KMS-11 (cell line): ENCODE data around the gene CEP78.

ENCODE experiments used
- H2AFZ ChIP-seq: fragments of 200-600 bp; sonication (generic); 2 replicates; pipeline ENCODE4 v1.6.1; 2016; ENCODE audit warnings: antibody characterized with exemption, mixed run types, low read depth
- H3K27ac ChIP-seq: fragments of 200-600 bp; sonication (generic); 2 replicates; pipeline ENCODE4 v1.6.1; 2016; ENCODE audit warnings: mild to moderate bottlenecking, mixed run types
- H3K27me3 ChIP-seq: fragments of 200-600 bp; sonication (generic); 2 replicates; pipeline ENCODE4 v1.6.1; 2017; ENCODE audit warnings: mild to moderate bottlenecking, low read depth, mixed run types, moderate library complexity; ENCODE audit not compliant: insufficient read depth
- H3K36me3 ChIP-seq: fragments of 200-600 bp; sonication (generic); 2 replicates; pipeline ENCODE4 v1.6.1; 2017; ENCODE audit warnings: mild to moderate bottlenecking, mixed run types; ENCODE audit not compliant: insufficient read depth
- H3K4me1 ChIP-seq: fragments of 200-600 bp; sonication (generic); 2 replicates; pipeline ENCODE4 v1.6.1; 2016; ENCODE audit warnings: mild to moderate bottlenecking, low read depth, mixed run types; ENCODE audit not compliant: poor library complexity, severe bottlenecking
- H3K4me2 ChIP-seq: fragments of 200-600 bp; sonication (generic); 2 replicates; pipeline ENCODE4 v1.7.0; 2016; ENCODE audit warnings: mild to moderate bottlenecking, mixed run types
- H3K4me3 ChIP-seq: fragments of 200-600 bp; sonication (generic); IDR thresholded peaks from 2 replicates; pipeline ENCODE4 v1.6.1; 2017; ENCODE audit warnings: low read depth, low read length, mixed read lengths; ENCODE audit not compliant: insufficient read depth
- H3K79me2 ChIP-seq: fragments of 200-600 bp; sonication (generic); 2 replicates; pipeline ENCODE4 v1.6.1; 2016; ENCODE audit warnings: low read depth, mixed run types; ENCODE audit not compliant: insufficient read depth
- H3K9ac ChIP-seq: fragments of 200-600 bp; sonication (generic); 2 replicates; pipeline ENCODE4 v1.6.1; 2016; ENCODE audit warnings: mild to moderate bottlenecking, mixed run types
- H4K20me1 ChIP-seq: fragments of 200-600 bp; sonication (generic); 2 replicates; pipeline ENCODE4 v1.6.1; 2016; ENCODE audit warnings: mild to moderate bottlenecking, mixed run types; ENCODE audit not compliant: insufficient read depth
- CTCF ChIP-seq: fragments of 200-600 bp; sonication (generic); conservative IDR thresholded peaks from 2 replicates; pipeline ENCODE4 v1.6.1; 2017; ENCODE audit warnings: low read depth, mild to moderate bottlenecking, antibody characterized with exemption, low read length, moderate library complexity, mixed read lengths

CEP78 gene

GRCh38 chr9:78306222-78307076 is 70.6 kb downstream of the CEP78 start:
- TF ChIP-seq CTCF = no peak
- H2AFZ ChIP-seq = no peak overlapping the region

GRCh38 chr9:78307360-78307759 is 71.5 kb downstream of the CEP78 start:
- H3K4me2 ChIP-seq = no peak overlapping the region
- no peaks in the 10 kb centered on the region for H3K79me2 ChIP-seq
- no peak overlapping the region for H3K4me3 ChIP-seq
- no peaks in the 10 kb centered on the region for H3K27me3 ChIP-seq
- H3K27ac ChIP-seq = no peak overlapping the region
- H3K4me1 ChIP-seq = no peaks in the 10 kb centered on the region
- no peak for TF ChIP-seq CTCF
- H3K9ac ChIP-seq = no peak overlapping the region
- no peak overlapping the region for H2AFZ ChIP-seq
- H4K20me1 ChIP-seq = no peaks in the 10 kb centered on the region
- no peaks in the 10 kb centered on the region for H3K36me3 ChIP-seq

More at GRCh38 chr9:78306222-78307076, 70.6 kb downstream of the CEP78 start:
- no peaks in the 10 kb centered on the region for H3K27me3 ChIP-seq
- H3K9ac ChIP-seq = no peak overlapping the region
- no peaks in the 10 kb centered on the region for H3K79me2 ChIP-seq
- H3K4me3 ChIP-seq = no peak overlapping the region
- no peak overlapping the region for H3K27ac ChIP-seq
- H3K4me1 ChIP-seq = no peaks in the 10 kb centered on the region
- no peak overlapping the region for H3K4me2 ChIP-seq
- no peaks in the 10 kb centered on the region for H3K36me3 ChIP-seq
- H4K20me1 ChIP-seq = no peaks in the 10 kb centered on the region

DNA sequence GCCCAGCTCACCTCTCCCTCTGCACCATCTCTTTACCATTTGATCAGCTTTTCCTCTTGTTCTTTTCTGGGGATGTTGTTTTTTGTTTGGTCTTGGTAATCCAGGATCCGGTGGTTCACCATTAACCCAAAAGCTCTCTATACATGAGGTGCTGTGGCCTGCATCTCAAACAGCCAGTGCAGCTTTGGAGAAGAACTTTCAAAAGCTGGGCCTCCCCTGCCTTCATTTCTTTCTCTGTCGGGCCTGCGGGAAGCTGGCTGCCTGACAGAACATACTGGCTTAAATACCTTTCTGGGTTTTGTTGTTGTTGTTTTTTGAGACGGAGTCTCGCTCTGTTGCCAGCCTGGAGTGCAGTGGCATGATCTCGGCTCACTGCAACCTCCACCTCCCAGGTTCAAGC is 73.2 kb downstream of the CEP78 start:
- Histone ChIP-seq H3K4me3 (no peak overlapping the region), H3K9ac (no peak overlapping the region), H3K79me2 (no peaks in the 10 kb centered on the region), H3K27me3 (no peaks in the 10 kb centered on the region), H4K20me1 (no peaks in the 10 kb centered on the region), H3K4me1 (no peaks in the 10 kb centered on the region), H3K36me3 (no peaks in the 10 kb centered on the region), H3K27ac (no peak overlapping the region), H3K4me2 (no peak overlapping the region), H2AFZ (no peak overlapping the region)
- TF ChIP-seq CTCF = no peak

DNA sequence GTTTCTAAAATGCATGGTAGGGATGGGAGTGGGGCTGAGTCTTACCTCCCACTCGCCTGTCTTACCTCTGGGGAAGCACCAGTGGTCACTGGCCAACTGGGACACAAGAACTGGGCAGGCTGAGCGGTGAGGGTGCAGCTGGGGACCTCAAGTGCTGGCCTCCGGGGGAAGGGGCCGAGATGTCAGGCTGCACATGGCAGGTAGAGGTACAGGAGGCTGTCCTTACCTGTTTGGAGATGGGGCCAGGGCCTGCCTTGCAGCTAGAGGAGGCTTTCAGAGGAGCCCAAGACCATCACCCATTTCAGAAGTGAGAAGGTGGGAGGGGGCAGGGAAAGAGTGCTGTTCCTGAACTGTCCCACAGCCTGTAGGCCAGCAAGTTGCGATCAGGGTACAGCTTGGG is 75.2 kb downstream of the CEP78 start:
- Histone ChIP-seq H3K4me3 (no peak overlapping the region), H3K27me3 (no peaks in the 10 kb centered on the region), H3K4me2 (no peak overlapping the region), H3K36me3 (no peaks in the 10 kb centered on the region), H3K4me1 (no peaks in the 10 kb centered on the region), H3K27ac (no peak overlapping the region), H2AFZ (no peak overlapping the region), H4K20me1 (no peaks in the 10 kb centered on the region), H3K9ac (no peak overlapping the region), H3K79me2 (no peaks in the 10 kb centered on the region)
- TF ChIP-seq CTCF = no peak
